Keratinocyte (primary cell): ENCODE measurements around the gene NR6A1. TPM values are rescaled to one million over a fixed set of nuclear protein-coding genes. Genes with fewer than 3 reads are reported as not detected.

Experiments used
- DNase-seq: peaks from one replicate; pipeline ENCODE4 v3.0.0-alpha.2; 2011; ENCODE audit warnings: low read depth, missing footprints, low spot score
- FAIRE-seq: peaks from 2 replicates; lab custom pipeline; 2011; peaks lifted over from hg19 to GRCh38; lab: Jason Lieb, UNC
- H2AFZ ChIP-seq: 2 replicates; pipeline ENCODE4 v1.6.0; 2012; ENCODE audit warnings: low read length, control low read depth, inconsistent platforms; ENCODE audit not compliant: control insufficient read depth
- H3K27ac ChIP-seq: 2 replicates; pipeline ENCODE4 v1.5.1; 2011; ENCODE audit warnings: low read length; ENCODE audit not compliant: control insufficient read depth, insufficient read depth
- H3K27me3 ChIP-seq: 3 replicates; pipeline ENCODE4 v1.6.0; 2011; ENCODE audit warnings: low read length; ENCODE audit not compliant: control insufficient read depth, insufficient read depth; ENCODE audit errors: extremely low read depth
- H3K36me3 ChIP-seq, 2 experiments: 2 replicates in 1 of 2; 3 replicates in 1 of 2; pipeline ENCODE4 v1.5.1; 2011; ENCODE audit warnings: low read length in 2 of 2, mild to moderate bottlenecking in 1 of 2; ENCODE audit not compliant: control insufficient read depth in 2 of 2, insufficient read depth in 2 of 2; ENCODE audit errors: extremely low read depth in 1 of 2
- H3K4me1 ChIP-seq: 3 replicates; pipeline ENCODE4 v1.5.1; 2011; ENCODE audit warnings: low read length; ENCODE audit not compliant: control insufficient read depth, insufficient read depth; ENCODE audit errors: extremely low read depth
- H3K4me2 ChIP-seq: 3 replicates; pipeline ENCODE4 v1.6.0; 2011; ENCODE audit warnings: low read depth, low read length; ENCODE audit not compliant: control insufficient read depth, insufficient read depth; ENCODE audit errors: extremely low read depth
- H3K4me3 ChIP-seq, 3 experiments: fragments of 200-600 bp in 1 of 3; sonication (generic) in 1 of 3; 2 replicates in 2 of 3; 3 replicates in 1 of 3; pipeline ENCODE4 v1.5.1; 2011 to 2016; ENCODE audit warnings: low read length in 3 of 3, mild to moderate bottlenecking in 3 of 3, control low read depth in 2 of 3, inconsistent platforms in 1 of 3, low read depth in 1 of 3, mixed read lengths in 1 of 3, mixed run types in 1 of 3, moderate library complexity in 1 of 3; ENCODE audit not compliant: control insufficient read depth in 2 of 3, insufficient read depth in 2 of 3; ENCODE audit errors: extremely low read depth in 1 of 3
- H3K79me2 ChIP-seq: 2 replicates; pipeline ENCODE4 v1.6.0; 2012; ENCODE audit warnings: low read length; ENCODE audit not compliant: control insufficient read depth, insufficient read depth
- H3K9ac ChIP-seq: 3 replicates; pipeline ENCODE4 v1.6.0; 2011; ENCODE audit warnings: low read length; ENCODE audit not compliant: control insufficient read depth, insufficient read depth; ENCODE audit errors: extremely low read depth
- H3K9me1 ChIP-seq: 3 replicates; pipeline ENCODE4 v1.6.0; 2011; ENCODE audit warnings: low read length; ENCODE audit not compliant: control insufficient read depth, insufficient read depth; ENCODE audit errors: extremely low read depth
- H3K9me3 ChIP-seq: 2 replicates; pipeline ENCODE4 v1.5.1; 2012; ENCODE audit warnings: low read depth, low read length; ENCODE audit not compliant: control insufficient read depth
- H4K20me1 ChIP-seq: 3 replicates; pipeline ENCODE4 v1.6.0; 2011; ENCODE audit warnings: low read length; ENCODE audit not compliant: control insufficient read depth, insufficient read depth; ENCODE audit errors: extremely low read depth
- EZH2 ChIP-seq: IDR thresholded peaks from one replicate; pipeline ENCODE4 v1.6.1; 2012; ENCODE audit warnings: inconsistent platforms, mild to moderate bottlenecking, low read length, moderate library complexity
- dilution Hi-C: fragments of 300-500 bp; cut with MboI; formaldehyde crosslinking; loops from one replicate; pipeline ENCODE4 v1.7.0; 2020; ENCODE audit warnings: low sequenced_read_pairs; ENCODE audit not compliant: extremely low pct_ligation_motif_present
- polyA plus RNA-seq, 5 experiments: library from polyadenylated mRNA; depleted of rRNA in 3 of 5; stranded (reverse) in 3 of 5; stranded (forward) in 1 of 5; unstranded in 1 of 5; fragments of >200 nt; gene quantifications; 1 replicate in 1 of 5; 2 replicates in 3 of 5; 3 replicates in 1 of 5; pipeline versions ENCODE4 v1.2.1 to v1.2.3, GENCODE V29; 2011 to 2012; ENCODE audit warnings: missing spikeins in 2 of 5, low read depth in 1 of 5, low replicate concordance in 1 of 5
- TF ChIP-seq, protein P1 (sequence below), 3 experiments: IDR thresholded peaks in 1 of 3; conservative IDR thresholded peaks in 1 of 3; optimal IDR thresholded peaks in 1 of 3; 2 replicates in 2 of 3; 3 replicates in 1 of 3; pipeline versions ENCODE3 to v1.5.1; 2011; ENCODE audit warnings: low read length in 3 of 3, mild to moderate bottlenecking in 3 of 3, moderate library complexity in 2 of 3, control low read depth in 1 of 3, inconsistent platforms in 1 of 3; ENCODE audit not compliant: insufficient read depth in 2 of 3; ENCODE audit errors: extremely low read depth in 1 of 3

The NR6A1 gene
- polyA plus RNA-seq, 1 donor (not counting 4 experiments of a cell fraction or from before 2014, with no cell fraction given), result 1.8 TPM

DNA sequence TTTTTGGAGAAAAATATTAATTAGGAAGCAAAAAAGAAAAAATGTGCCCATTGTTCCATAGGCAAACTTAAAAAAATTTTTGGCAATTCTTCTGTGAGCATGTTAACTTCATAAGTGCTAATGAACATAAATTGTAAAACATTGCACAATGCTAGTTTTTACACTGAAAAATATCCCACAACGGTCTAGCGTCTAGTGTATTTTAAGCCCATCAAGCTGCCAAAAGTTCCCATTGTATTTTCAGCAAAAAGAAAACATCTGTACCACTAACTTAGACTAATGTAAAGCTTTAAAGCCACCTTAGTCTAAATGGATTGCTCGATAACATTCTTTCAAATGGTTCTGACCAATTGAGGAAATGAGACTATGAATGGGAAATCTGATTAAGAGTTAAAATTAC, 2.8 kb downstream of the NR6A1 start:
- Histone ChIP-seq H3K4me3 (no peak overlapping the region), H3K79me2 (peaks cover 1% of the 10 kb centered on the region), H3K36me3 (no peaks in the 10 kb centered on the region), H3K27me3 (no peaks in the 10 kb centered on the region), H4K20me1 (no peaks in the 10 kb centered on the region), H3K4me1 (peaks cover 7% of the 10 kb centered on the region), H3K9me1 (no peaks in the 10 kb centered on the region), H3K27ac (no peak overlapping the region), H2AFZ (no peak overlapping the region), H3K9ac (no peak overlapping the region), H3K9me3 (no peaks in the 10 kb centered on the region), H3K4me2 (no peak overlapping the region)
- TF ChIP-seq EZH2, result no peak
- DNase-seq (no peak), FAIRE-seq (no peak)
- dilution Hi-C loops, result no loop called here

GRCh38 chr9:124767821-124768220, 3.3 kb downstream of the NR6A1 start:
- peaks cover 1% of the 10 kb centered on the region for H3K79me2 ChIP-seq
- no peaks in the 10 kb centered on the region for H4K20me1 ChIP-seq
- no peak overlapping the region for H3K27ac ChIP-seq
- peaks cover 7% of the 10 kb centered on the region for H3K4me1 ChIP-seq
- H3K36me3 ChIP-seq, result no peaks in the 10 kb centered on the region
- no peak for FAIRE-seq
- TF ChIP-seq EZH2, result no peak
- TF ChIP-seq, protein P1, sequence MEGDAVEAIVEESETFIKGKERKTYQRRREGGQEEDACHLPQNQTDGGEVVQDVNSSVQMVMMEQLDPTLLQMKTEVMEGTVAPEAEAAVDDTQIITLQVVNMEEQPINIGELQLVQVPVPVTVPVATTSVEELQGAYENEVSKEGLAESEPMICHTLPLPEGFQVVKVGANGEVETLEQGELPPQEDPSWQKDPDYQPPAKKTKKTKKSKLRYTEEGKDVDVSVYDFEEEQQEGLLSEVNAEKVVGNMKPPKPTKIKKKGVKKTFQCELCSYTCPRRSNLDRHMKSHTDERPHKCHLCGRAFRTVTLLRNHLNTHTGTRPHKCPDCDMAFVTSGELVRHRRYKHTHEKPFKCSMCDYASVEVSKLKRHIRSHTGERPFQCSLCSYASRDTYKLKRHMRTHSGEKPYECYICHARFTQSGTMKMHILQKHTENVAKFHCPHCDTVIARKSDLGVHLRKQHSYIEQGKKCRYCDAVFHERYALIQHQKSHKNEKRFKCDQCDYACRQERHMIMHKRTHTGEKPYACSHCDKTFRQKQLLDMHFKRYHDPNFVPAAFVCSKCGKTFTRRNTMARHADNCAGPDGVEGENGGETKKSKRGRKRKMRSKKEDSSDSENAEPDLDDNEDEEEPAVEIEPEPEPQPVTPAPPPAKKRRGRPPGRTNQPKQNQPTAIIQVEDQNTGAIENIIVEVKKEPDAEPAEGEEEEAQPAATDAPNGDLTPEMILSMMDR (optimal IDR thresholded peaks at IDR 0.05 in 1 of 3, IDR thresholded peaks at IDR 0.05 in 1 of 3, conservative IDR thresholded peaks at IDR 0.05 in 1 of 3; ENCODE audit: extremely low read depth in 1 of 3, insufficient read depth in 2 of 3, low read length in 3 of 3), result no peak
- H3K27me3 ChIP-seq, result no peaks in the 10 kb centered on the region
- H3K4me3 ChIP-seq, result no peak overlapping the region
- no peaks in the 10 kb centered on the region for H3K9me3 ChIP-seq
- dilution Hi-C loops, result no loop called here
- no peaks in the 10 kb centered on the region for H3K9me1 ChIP-seq
- no peak overlapping the region for H3K4me2 ChIP-seq
- H3K9ac ChIP-seq, result no peak overlapping the region
- H2AFZ ChIP-seq, result no peak overlapping the region
- no peak for DNase-seq
